NCI-H146 (cell line): Measurements from ENCODE around the gene PTPRC.

Experiments used
- DNase-seq: peaks from one replicate; lab custom pipeline; 2025; lab: John Stamatoyannopoulos, UW

PTPRC gene

DNA sequence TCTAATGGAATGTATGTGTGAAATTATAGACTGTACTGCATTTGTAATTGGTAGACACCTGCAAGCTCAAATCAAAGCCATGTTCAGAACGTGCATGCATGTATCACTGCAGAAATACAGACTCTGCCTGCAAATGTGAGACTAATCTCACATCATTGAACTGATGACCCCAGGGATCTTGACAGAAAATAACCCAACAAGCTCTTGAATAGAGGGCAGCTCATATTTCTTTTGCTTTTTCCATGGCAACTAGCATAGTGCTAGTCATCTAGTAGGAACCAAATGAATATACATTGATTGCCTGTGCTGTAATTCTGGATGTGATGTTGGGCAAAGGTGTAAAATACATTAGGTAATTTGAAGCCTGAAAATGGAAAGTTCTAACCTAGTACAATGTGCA lies 62.4 kb downstream of the PTPRC start:
- peak; percentile 54 for DNase-seq

DNA sequence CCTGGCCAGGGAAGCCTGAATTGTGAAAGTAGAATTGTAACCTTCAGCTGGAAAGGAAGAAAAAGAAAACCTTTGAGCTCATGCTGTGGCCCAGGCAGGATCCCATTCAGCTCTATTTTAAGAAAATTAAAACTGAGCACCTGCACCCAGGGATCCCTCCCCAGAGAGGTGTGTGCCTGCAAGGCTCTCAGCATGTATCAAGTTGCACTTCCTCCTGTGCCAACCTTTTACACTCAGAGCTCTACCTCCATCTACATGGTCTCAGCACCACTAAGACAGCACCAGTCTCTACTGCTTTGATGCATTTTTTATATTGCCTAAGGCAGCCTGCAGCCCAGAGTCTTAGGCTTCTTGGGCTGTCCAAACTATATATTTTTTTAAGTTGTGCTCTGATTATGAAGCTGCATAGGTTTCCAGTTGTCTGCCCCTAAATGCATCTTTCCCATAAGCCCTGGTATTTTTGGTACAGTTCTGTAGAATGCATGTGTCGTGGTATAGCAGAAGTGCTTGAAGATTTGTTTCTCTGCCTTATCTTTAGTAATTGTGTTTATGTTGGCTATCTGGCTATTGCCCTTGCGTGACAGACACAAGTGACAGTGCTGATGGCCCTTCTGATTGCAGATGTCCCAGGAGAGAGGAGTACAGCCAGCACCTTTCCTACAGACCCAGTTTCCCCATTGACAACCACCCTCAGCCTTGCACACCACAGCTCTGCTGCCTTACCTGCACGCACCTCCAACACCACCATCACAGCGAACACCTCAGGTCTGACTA lies 63.1 kb downstream of the PTPRC start:
- DNase-seq: peak; percentile 48

DNA sequence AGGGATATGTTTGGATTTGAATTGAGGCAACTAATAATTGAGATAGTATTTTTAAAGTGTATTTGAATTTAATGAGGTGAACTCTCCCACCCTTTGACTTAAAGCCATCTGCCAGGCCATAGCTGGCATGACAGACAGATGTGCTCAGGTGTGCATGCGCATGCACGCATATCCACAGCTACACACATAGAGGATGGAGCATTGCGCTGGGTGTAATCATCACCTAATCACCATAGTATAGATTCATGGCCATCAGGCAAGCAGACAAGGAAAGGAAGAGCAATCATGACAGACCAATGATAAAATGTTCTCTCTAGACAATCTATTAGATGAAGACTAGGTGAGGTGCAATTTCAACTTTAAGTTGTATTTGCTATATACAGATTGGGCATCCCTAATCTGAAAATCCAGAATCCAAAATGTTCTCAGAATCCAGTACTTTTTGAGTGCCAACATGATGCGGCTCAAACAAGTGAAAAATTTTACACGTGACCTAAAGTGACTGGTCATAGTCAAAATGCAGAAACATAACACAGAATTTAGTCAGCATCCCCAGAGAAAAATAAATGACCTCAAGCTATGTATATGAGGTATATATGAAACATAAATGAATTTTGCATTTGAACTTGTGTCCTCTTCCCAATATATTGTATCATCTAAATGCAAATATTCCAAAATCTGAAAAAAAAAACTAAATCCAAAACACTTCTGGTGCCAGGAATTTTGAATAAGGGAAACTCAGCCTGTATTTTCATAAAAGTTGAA lies 70.1 kb downstream of the PTPRC start:
- no peak for DNase-seq

DNA sequence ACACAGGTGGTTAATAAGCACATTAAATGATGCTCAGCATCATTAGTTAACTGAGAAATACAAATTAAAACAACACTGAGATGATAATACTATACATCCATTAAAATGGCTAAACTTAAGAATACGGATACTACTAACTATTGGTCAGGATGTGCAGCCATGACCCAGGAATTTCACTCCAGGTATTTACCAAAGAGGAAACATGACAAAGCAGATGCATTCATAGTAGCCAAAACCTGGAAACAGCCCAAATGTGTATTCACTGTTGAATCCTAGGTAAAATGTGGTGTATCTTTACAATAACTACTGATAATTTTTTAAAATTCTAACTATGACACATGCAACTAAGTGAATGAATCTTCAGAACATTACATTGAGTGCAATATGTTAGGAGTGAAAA lies 73.0 kb downstream of the PTPRC start:
- DNase-seq: no peak

DNA sequence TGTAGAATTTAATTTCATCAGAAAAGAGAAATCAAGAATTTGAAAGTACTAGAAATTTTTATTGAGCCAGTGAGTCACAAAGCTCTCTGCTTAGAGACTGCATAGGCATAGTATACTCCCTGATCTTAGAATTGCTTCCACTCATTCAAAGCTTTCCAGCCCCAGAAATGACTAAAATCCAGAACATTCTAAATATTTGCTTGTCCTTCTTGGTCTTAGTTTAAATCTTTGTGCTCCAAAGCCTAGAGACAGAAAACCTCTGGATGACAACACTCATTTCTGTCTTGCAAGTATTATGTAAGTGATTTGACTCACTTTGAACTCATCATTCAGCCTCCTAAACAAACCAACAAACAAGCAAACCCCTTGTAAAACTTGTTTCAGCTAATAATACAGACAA lies 74.2 kb downstream of the PTPRC start:
- DNase-seq: no peak

DNA sequence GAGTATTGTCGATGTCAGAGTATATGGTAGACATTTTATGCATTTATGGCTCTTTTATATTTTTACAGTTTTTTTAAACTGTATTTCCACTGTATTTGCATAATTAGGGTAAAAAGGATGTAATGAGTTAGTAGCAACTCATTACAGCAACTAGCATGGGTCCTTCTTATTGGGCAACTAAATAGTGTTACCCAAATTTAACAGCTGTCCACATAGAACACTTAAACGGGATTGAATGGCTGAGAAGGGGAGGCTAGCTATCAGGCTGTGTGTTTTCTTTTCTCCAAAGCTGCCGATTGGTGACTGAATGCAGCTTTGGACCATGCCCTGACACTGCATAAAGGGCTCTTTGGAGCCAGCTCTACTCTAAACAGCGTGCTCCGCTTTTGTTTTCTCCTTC lies 75.4 kb downstream of the PTPRC start:
- DNase-seq: no peak

DNA sequence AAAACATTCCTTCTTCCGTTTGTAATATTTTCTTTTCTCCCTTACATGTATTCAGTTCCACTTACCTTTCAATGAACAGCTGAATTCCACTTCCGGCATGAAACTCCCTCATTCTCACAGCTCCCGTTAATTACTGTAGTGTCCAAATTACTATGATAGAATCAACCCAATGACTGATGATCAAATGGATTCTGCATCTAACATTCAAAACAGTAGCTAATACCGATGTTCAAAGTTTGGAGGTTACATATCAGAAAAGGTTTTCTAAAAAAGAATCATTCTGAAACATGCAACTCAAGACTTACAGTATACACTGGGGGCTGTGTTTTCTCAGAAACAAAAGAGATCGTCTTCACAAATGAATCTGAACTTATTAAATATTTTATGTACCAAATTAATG lies 77.2 kb downstream of the PTPRC start:
- no peak for DNase-seq

DNA sequence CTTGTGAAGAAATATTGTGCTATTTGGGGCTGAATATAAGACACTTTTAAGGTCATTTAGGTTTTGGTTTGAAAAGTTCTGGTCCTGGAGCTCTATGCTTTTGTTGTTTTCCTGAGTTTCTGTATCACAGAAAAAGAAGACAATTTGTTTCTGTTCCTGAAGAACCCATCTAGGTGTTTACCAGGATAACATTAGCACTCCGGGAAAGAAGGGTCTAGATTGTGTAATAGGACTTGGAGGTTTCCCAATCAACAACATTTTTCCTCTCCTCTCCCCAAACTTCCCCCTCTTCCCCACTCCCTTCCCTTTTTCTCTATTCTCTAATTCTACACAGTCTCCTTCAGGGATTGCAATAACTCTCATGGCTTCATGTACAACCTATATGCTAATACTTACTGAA lies 78.7 kb downstream of the PTPRC start:
- no peak for DNase-seq

DNA sequence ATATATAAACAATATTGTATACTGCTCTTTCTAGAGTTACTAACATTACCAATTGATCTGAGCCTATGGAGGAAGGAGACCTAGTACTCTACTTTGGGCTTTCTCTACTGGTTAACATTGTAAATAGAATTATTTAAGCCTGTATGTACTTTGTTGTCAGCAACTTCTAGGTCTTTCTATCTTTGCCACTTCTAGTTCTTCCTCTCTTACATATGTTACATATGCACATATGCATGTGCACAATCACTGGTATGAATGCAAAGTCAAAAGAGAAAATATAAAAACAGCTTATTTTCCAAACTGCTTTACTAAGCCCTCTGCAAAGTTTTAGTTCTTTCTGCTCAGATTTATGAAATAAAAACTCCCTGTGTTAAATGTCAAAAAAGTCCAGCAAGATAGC lies 84.3 kb downstream of the PTPRC start:
- DNase-seq: no peak

DNA sequence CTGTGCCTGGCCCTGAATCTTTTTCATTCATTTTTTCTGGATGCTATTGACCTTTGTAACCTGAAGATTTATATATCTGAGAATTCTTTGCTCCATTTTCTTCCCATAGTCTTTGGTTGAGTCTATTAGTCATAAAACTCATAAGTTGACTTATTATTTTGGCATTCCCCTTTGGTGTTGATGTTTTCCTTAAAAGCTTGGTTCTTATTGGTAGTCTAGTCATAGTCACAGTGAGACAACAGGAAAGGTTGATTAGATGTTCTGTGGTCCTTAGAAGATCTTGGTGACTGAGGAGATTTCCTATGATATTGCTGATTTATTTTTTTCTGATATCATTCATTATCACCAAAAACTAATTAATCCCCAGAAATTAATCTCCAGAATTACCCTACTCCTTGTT lies 86.2 kb downstream of the PTPRC start:
- no peak for DNase-seq

DNA sequence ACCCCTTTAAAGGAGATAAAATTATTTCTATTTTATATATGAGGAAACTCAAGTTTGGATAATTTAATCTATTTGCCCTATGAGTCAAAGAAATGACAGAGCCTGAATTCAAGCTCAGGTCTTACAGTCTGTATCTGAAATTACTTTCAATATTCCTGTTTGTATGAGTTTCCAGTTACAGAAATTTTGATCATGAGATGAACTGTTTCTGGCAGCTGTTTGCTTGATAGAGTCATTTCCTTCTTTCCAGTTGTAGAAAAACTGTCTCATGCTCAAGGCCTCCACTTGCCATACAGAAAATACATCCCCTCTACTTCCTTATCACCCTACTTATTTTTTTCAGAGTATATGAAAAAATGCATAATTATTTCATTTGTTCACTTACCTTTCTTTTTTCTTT lies 87.6 kb downstream of the PTPRC start:
- no peak for DNase-seq

DNA sequence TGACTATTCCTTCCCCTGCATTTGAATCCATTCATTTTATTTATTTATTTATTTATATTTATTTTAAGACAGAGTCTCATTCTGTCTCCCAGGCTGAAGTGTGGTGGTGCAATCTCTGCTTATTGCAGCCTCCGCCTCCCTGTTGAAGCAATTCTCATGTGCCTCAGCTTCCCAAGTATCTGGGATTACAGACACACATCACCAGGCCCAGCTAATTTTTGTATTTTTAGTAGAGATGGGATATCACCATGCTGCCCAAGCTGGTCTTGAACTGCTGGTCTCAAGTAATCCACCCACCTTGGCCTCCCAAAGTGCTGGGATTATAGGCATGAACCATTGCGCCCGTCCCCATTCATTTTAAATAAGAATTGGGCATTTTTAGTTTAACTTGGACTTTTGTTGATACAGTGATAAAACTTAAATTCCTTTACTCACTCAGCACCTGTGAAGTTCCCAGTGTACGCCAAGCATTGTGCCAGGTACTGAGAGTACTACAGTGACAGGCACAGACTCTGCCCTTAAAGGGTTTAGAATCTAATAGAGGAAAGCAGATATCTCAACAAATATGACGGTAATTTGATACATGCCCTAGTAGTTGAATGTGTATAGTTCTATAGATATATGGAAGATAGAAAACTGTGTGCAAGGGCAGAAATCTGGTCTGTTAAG lies 90.5 kb downstream of the PTPRC start:
- DNase-seq: no peak

DNA sequence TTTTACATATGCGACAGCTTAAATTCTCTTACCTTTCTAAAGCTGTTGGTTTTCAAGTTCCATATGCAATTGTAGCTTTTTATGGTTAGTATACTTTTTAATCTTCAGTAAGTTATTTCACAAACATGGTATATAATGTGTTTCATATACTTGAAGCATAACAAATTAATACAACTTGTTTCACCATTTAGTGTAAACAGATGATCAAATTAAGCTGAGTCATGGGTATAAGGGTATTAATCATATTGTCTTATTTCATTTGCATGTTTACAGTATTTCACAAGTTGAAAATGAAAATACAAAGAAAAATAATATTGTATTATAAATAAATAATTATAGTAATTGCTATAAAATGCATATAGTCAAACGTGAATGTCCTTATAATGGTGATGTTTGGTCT lies 92.1 kb downstream of the PTPRC start:
- no peak for DNase-seq

DNA sequence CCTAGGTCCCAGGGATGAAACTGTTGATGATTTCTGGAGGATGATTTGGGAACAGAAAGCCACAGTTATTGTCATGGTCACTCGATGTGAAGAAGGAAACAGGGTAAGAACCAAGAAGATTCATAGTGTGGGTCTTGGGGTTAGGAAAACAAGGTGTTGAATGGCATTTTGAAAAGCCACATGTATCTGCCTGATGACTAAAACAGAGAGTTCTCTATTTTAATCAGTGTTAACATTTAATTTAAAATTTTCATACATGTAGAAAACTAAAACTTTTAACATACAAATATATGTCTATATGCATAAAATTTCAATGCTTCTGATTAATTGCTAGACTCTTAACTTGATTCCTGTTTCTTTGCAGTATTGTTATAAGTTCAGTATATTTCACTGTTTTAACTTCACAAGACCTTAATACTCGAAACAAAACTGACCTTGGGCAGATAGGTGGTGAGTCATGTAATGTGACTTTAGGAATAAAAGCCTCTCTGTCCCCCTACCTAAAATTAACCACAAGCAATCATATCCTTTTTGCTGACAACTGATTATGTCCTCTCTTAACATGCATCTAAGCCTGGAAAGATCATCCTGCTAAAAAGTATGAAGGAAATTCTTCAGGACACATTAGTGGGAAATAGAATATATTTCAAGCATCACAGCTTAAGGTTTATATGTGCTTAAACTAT lies 95.6 kb downstream of the PTPRC start:
- no peak for DNase-seq

DNA sequence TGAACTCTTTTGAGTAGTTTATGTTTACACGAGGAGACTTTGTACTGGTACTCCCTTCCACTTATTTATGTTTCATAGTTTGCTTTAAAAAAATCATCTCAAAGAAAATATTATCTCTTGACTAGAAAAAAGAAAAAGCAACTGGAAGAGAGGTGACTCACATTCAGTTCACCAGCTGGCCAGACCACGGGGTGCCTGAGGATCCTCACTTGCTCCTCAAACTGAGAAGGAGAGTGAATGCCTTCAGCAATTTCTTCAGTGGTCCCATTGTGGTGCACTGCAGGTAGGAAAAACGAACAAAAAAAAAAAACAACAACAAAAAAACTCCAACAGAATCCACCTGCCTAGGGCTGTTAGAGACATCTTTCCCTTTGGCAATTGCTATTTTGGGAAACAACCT lies 102.9 kb downstream of the PTPRC start:
- peak; percentile 56 for DNase-seq

DNA sequence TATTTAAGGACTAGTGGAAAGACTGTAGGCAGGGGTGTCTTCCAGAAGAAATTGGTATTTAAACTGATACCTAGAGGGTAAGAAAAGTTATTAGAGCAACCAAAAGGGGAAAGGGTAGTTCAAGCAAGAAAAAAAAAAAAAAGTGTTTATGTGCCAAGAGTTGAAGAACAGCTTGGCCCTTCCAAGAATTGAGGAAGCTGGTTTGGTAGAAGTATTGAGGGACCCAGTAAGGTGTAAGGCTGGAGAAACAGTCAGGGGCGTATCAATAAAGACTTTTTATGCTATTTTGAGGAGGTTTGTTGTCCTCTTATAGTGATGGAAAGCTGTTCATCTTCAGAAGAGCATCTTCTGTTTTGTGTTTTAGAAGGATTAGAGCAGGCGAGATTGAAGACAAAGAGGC lies 108.3 kb downstream of the PTPRC start:
- DNase-seq: no peak

DNA sequence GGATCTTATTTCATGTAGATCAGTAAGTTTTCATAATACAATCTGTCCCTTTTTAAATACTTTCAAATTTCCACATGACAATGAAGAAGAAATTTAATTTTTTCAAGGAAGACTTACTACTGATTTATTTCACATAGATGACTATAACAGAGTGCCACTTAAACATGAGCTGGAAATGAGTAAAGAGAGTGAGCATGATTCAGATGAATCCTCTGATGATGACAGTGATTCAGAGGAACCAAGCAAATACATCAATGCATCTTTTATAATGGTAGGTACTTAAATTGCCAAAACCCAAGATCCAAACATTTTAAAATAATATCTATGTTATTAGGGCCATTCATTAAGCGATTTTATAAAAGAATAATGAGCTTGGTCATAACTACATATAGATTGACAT lies 110.4 kb downstream of the PTPRC start:
- DNase-seq: no peak

DNA sequence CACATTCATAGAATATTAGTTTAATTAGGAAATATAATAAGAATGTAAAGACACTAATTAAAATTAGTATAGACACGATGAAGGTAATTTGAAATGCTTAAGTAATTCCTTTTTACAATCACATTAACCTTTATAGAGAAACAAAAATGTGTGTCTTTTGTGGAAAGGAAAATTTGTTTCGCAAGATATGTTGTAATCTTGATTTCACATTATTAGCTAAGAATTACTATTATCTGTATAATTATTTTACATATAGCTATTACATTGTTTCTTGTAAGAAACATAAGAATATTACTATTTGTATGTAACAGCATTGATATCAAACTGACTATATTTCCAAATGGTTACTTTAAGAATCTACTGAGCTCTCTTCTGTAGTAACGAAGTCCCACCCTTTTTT lies 111.2 kb downstream of the PTPRC start:
- no peak for DNase-seq

DNA sequence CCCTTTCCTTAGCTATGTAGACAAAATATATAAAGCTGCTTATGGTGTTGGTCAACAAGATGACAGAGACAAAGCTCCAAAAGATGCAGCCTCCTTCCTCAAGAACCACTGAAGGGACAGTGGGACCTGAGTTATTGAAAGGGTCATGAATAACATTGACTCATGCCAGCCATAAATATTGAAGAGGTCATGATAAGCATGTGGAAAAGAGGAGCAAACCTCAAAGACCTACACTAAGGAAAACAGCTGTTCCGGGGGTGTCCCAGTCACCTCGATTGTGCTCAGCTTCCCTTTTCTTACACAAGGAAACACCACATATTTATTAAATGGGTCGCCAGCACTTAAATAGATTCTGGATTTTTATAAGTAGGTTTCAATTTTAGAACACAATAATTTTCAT lies 112.9 kb downstream of the PTPRC start:
- DNase-seq: no peak

DNA sequence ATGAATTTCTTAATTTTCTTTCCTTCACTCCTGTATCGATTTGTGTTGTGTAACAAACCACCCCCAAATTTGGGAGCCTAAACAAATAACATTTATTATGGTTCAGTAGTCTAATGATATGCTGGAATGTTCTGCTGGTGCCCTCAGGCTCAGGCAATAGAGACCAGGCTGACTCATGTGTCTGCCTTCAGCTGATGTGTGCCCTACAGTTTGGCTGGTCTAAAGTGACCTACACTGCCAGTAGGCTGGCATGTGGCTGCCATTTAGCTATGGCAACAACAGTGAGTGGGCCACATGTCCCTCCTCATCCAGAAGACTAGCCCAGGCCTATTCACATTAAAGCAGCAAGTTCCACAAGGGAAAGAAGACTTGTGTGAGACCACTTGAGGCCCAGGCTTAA lies 115.8 kb downstream of the PTPRC start:
- DNase-seq: no peak

DNA sequence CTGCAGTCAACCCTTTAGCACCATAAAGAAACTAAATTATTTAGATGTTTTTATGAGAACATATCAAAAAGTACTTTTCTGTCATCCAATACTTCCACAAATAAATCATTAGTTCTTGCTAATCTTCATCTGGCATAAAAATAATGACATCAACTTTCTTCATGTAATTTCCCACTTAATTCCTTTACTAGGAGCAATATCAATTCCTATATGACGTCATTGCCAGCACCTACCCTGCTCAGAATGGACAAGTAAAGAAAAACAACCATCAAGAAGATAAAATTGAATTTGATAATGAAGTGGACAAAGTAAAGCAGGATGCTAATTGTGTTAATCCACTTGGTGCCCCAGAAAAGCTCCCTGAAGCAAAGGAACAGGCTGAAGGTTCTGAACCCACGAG lies 116.9 kb downstream of the PTPRC start:
- no peak for DNase-seq

DNA sequence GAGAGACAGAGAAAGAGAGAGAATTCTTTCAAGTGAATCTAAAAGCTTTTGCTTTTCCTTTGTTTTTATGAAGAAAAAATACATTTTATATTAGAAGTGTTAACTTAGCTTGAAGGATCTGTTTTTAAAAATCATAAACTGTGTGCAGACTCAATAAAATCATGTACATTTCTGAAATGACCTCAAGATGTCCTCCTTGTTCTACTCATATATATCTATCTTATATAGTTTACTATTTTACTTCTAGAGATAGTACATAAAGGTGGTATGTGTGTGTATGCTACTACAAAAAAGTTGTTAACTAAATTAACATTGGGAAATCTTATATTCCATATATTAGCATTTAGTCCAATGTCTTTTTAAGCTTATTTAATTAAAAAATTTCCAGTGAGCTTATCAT lies 117.6 kb downstream of the PTPRC start:
- no peak for DNase-seq
